Activated CD8-positive, alpha-beta memory T cell treated with anti-CD3 and anti-CD28 coated beads for 48 hours (primary cell): ENCODE measurements around the gene NISCH.
"Not testable (repeated sequence)": the region's sequence is repeated elsewhere in the genome, so short reads cannot be mapped to it uniquely, and the experiment has no call there.

ENCODE experiments used
- DNase-seq, 3 experiments: peaks; one replicate each; pipeline ENCODE4 v3.0.0-alpha.2; 2020; ENCODE audit warnings: low read depth in 2 of 3, low spot score in 2 of 3

NISCH gene

GRCh38 chr3:52525680-52526561 is 70.5 kb downstream of the NISCH start:
- DNase-seq, result no peak

GRCh38 chr3:52526671-52527038 is 71.3 kb downstream of the NISCH start:
- not testable (repeated sequence) for DNase-seq

- no peak for DNase-seq
Observed at GRCh38 chr3:52527039-52527731, 71.8 kb downstream of the NISCH start.

- no peak for DNase-seq
Observed at GRCh38 chr3:52527732-52528585, 72.6 kb downstream of the NISCH start.

- DNase-seq, result no peak
Observed at GRCh38 chr3:52528586-52529375, 73.4 kb downstream of the NISCH start.

GRCh38 chr3:52529376-52530333 is 74.3 kb downstream of the NISCH start:
- no peak for DNase-seq

- no peak for DNase-seq
Observed at GRCh38 chr3:52530918-52531826, 75.8 kb downstream of the NISCH start.

GRCh38 chr3:52531860-52532516 is 76.6 kb downstream of the NISCH start:
- DNase-seq, result no peak

GRCh38 chr3:52532517-52532837 is 77.1 kb downstream of the NISCH start:
- no peak for DNase-seq

- DNase-seq, result peak in 1 of 3 experiments; percentile 17
Observed at GRCh38 chr3:52532838-52533622, 77.6 kb downstream of the NISCH start.

GRCh38 chr3:52533623-52534280 is 78.3 kb downstream of the NISCH start, which contains the start of gene NT5DC2:
Gene NT5DC2 (minus strand): TSS chr3:52533857. CDS start chr3:52533737, 120 bp downstream.
- peak in 2 of 3 experiments; percentile 40 to 58 for DNase-seq

GRCh38 chr3:52534281-52535183 is 79.1 kb downstream of the NISCH start:
- no peak for DNase-seq

- no peak for DNase-seq
Observed at GRCh38 chr3:52535411-52536111, 80.2 kb downstream of the NISCH start.

- DNase-seq, result no peak
Observed at GRCh38 chr3:52536112-52536368, 80.6 kb downstream of the NISCH start.
